Thyroid gland (tissue), 4 donors: ENCODE measurements around the gene MDK.

Source experiments
- CTCF ChIP-seq, 6 experiments: fragments of 200-600 bp in 3 of 6; fragments of 450-650 bp in 3 of 6; sonication (generic) in 3 of 6; IDR thresholded peaks; one replicate each; pipeline ENCODE4 v1.5.1; 2016 to 2019; ENCODE audit warnings: antibody characterized with exemption in 6 of 6, mild to moderate bottlenecking in 2 of 6, inconsistent platforms in 1 of 6, moderate library complexity in 1 of 6
- POLR2A ChIP-seq, 2 donors: fragments of 450-650 bp; IDR thresholded peaks; one replicate each; pipeline ENCODE4 v1.6.1; 2017; ENCODE audit warnings: antibody characterized with exemption in 2 of 2, mild to moderate bottlenecking in 2 of 2, moderate library complexity in 1 of 2

- TF ChIP-seq CTCF (IDR thresholded peaks at IDR 0.05) (no peak), POLR2A (IDR thresholded peaks at IDR 0.05) (no peak)
Measured at GRCh38 chr11:46383404-46383758, 1.9 kb downstream of the MDK start.
